NCI-H187 (cell line): ENCODE data around the gene SLC25A13.
"Not testable (repeated sequence)": the region's sequence is repeated elsewhere in the genome, so short reads cannot be mapped to it uniquely, and the experiment has no call there.

Experiments used
- DNase-seq, 2 experiments: peaks; one replicate each; lab custom pipeline; 2025; lab: John Stamatoyannopoulos, UW

SLC25A13 gene

GRCh38 chr7:96299496-96299895, 22.4 kb downstream of the SLC25A13 start:
- DNase-seq = no peak

- DNase-seq = no peak
Observed at GRCh38 chr7:96297876-96298275, 24.0 kb downstream of the SLC25A13 start.

- DNase-seq = not testable (repeated sequence)
Observed at GRCh38 chr7:96297446-96297845, 24.5 kb downstream of the SLC25A13 start.

DNA sequence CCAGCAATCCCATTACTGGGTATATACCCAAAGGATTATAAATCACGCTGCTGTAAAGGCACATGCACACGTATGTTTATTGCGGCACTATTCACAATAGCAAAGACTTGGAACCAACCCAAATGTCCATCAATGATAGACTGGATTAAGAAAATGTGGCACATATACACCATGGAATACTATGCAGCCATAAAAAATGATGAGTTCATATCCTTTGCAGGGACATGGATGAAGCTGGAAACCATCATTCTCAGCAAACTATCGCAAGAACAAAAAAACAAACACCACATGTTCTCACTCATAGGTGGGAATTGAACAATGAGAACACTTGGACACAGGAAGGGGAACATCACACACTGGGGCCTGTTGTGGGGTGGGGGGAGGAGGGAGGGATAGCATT, 28.0 kb downstream of the SLC25A13 start:
- not testable (repeated sequence) for DNase-seq

GRCh38 chr7:96287559-96287958, 34.3 kb downstream of the SLC25A13 start:
- DNase-seq = no peak

GRCh38 chr7:96287132-96287531, 34.8 kb downstream of the SLC25A13 start:
- DNase-seq = no peak

DNA sequence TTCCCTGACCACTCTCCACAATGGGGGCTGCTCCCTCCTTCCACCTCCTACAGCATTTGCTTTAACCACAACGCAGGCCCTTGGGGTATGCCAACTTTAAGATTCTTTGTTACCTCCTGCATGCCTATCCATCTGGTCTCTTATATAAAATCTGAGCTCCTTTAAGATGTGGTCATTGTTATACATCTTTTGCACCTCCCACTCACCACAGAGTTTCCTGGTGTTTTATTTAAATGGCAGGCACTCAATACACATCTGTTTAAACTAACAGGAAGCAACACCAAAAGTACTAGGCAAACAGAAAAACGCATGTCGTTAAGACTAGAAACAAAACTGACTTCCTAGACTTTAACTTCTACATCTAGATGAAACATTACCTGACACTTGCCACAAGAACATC, 36.3 kb downstream of the SLC25A13 start:
- DNase-seq = no peak

- DNase-seq = no peak
Observed at GRCh38 chr7:96284835-96285234, 37.1 kb downstream of the SLC25A13 start.

GRCh38 chr7:96284240-96284639, 37.7 kb downstream of the SLC25A13 start:
- DNase-seq = no peak

- no peak for DNase-seq
Observed at GRCh38 chr7:96282835-96283234, 39.1 kb downstream of the SLC25A13 start.

DNA sequence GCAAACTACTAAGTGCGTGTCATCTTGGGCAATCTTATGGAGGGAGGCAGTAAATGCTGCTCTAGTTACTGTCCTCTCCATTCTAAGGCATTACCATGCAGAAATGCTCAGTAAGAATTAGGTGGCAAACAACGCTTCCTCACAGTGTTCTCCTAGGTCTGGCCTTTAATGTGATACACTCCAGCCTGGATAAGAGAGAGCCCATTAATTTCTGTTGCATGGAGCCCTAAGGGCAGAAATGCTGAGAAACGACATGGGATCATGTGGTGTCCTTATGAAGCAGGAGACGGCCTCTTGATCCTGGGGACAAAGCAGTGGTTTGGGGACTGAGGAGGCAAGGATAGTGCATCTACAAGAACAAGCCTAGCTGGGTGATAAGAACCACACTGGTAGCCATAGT, 44.0 kb downstream of the SLC25A13 start:
- DNase-seq = no peak

DNA sequence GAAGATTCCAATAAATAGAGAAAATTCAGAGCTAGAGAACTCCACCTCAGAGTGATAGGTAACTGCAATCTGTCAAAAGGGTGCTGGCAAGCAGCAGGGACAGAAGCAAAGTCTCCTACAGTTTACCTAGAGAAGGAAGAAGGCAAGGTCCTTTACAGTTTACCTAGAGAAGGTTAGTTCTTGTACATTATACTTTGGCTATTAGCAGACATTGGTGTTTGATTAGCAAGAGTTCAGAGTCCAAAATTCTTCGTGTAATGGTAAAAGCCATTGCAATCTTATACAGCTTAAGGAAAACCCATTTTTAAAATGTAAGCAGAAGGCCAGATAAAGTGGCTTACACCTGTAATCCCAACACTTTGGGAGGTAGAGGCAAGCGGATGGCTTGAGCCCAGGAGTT, 45.9 kb downstream of the SLC25A13 start:
- no peak for DNase-seq

GRCh38 chr7:96273716-96274115, 48.2 kb downstream of the SLC25A13 start:
- no peak for DNase-seq

DNA sequence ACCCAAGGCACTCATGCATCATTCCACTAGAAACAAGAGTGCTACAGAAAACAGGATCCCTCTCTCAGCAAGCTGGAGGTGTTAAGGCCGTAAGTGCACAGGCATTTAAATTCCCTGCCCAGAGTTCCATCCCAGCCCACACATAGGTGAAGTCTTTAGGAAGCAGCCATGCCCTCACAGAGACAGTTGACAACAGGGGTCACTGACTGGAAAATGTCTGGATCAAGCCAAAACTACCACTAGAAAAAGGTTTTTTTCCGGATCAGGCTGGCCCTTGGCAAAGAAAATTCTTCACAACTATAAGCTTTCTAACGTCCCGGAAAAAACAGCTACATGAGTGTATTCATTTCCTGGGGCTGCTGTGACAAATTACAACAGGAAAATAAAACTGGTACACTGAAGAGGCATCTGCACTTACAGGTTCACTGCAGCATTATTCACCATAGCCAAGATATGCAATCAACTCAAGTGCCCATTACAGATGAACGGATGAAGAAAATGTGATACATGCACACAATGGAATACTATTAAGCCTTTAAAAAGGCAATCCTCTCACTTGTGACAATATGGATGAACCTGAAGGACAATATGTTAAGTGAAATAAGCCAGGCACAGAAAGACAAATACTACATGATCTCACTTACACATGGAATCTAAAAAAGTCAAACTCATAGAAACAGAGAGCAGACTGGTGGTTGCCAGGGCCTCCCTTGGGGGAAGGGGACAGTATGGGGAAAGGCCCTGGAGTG, 52.5 kb downstream of the SLC25A13 start:
- DNase-seq = no peak

DNA sequence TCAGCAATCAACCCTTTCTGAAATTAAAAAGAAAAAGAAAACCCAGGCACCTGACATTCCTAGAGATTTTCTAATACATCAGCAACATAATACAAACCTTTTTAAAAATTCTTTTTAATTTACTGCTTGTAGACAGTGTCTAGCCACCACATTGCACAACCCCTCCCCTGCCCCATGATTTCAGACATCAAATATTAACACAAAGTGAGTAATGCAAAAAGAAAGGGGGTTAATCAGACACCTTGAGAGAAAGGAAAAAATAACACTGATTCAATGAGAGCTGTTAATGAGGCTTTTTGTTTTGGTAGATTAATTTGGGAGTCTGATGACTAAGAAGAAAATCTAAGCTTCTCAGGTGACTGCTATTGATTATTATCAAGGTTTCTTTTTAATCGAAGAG, 55.3 kb downstream of the SLC25A13 start:
- DNase-seq = no peak

GRCh38 chr7:96266015-96266414, 55.9 kb downstream of the SLC25A13 start:
- DNase-seq = no peak

DNA sequence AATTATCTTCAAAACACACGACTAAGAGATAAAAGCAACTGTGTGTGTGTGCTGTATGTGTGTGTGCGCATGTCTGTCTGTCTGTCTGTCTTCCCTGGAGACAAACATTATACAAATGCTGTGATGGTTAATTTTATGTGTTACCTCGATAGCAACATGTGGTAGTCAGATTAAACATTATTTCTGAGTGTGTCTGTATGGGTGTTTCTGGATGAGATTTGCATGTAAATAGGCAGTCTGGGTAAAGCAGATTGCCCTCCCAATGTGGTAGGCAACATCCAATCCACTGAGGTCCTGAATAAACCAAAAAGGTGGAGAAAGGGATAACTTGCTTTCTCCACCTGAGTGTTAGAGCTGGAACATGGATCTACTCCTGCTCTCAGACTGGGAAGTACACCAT, 67.9 kb downstream of the SLC25A13 start:
- DNase-seq = no peak

DNA sequence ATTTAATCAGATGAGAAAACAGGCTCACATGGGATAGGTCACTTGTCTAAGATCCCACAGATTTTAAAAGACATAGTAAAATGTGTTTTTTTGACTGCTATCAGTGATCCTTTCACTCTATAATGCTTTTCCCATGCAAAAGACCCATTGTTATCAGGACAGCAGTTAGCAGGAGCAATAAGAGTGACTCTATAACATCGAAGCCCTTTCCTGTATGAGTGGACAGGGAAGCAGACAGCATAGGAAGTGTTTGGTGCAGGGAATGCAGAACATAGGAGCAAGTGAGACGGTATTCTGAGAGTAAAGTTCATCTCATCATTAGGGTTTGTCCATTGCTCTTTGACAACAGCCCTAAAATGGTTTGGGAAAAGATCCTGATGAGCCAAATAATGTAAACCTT, 68.5 kb downstream of the SLC25A13 start:
- DNase-seq = no peak

DNA sequence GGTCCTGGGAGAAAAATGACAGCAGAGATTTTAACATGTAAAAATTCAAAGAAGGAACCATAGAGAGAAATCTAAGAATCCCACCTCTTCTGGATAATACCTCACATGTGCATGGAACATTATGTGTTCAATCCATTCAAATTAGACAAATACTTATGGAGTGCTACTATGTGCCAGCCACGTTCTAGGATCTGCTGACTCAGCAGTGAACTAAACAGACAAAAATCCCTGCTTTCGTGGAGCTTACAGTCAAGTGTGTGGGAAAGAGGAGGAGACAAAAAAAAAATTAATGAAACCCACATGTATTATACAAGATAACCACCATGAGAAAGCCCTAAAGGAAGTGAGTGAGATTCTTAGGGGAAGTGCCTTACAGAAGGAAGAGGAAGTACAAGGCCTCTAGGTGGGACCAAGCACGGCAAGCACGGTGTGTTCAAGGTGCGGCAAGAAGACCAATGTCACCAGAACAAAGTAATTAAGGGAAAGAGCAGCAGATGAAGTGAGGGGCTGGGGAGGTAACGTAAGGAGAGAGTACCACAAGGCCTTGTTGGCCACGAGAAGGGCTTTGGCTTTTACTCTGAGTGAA, 71.0 kb downstream of the SLC25A13 start:
- DNase-seq = no peak

GRCh38 chr7:96248405-96248804, 73.5 kb downstream of the SLC25A13 start:
- DNase-seq = no peak

GRCh38 chr7:96246919-96247318, 75.0 kb downstream of the SLC25A13 start:
- DNase-seq = no peak

DNA sequence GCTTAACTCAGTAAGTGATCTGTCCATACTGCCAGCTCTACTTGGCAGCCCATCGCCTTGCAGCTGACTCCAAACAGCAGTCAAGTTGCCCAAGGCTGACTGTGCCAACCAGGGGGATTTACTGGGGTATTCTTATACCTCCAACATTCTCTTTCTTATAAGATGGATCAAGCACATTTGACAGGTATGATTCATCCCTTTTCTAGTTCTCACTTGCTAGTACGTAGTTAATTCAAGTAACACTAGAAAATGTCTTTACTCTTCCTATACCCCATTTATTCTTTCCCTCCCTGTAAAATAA, 77.0 kb downstream of the SLC25A13 start:
- DNase-seq = no peak

DNA sequence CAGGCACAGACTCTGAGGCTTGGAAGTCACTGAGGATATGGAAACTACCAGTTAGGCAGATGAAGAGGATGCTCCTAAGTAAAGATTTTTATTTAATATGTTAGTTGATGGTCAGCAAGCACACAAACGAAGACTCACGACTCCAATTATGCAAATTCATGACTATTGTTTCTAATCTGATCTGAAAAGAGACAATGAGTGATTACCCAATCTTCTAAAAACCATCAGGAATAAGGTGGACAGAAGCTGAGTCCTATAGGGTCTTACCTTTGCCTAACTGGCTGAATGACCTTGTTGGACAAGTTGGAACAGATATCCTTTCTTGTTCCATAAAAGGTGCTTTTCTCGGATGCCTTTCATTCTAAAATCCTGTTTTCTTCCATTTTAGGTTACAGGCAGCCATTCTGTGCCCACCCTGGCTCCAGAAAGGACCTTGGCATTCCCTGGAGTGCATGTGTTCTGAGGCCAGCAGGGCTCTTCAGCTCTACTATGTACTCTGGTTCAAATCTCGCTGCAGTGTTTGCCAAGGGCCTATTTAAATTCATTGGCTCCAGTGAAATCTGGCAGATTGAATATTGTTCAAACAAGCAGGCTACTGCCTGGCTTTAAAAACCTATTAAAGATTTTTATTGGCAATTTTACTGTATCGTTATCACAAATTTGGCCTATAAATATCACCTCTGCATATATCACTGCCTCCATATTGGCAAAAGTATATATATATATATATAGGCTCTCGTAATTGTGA, 77.5 kb downstream of the SLC25A13 start:
- no peak for DNase-seq
